ENCODE results near the gene TRMT13.

DNA sequence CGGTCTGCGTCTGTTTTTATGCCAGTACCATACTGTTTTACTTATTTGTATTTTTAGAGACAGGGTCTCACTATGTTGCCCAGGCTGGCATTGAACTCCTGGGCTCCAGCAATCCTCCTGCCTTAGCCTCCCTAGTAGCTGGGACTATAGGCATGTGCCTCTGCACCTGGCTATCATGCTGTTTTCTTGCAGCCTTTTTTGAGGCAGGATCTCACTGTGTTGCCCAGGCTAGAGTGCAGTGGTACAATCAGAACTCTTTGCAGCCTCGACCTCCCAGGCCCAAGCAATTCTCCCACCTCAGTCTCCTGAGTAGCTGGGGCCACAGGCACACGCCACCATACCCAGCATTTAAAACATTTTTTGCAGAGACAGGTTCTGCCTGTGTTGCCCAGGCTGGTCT is 50.4 kb downstream of the TRMT13 start:
- TF ChIP-seq CTCF (IDR thresholded peaks at IDR 0.05) (no peak), POLR2A (IDR thresholded peaks at IDR 0.05) (no peak)
